H1 (cell line): Measurements from ENCODE around the gene C16orf89. TPM values are rescaled to one million over a fixed set of nuclear protein-coding genes. Genes with fewer than 3 reads are reported as not detected.

Source experiments
- CTCF ChIA-PET: fragments of 300-600 bp; sonication (Branson Sonifier 250); formaldehyde crosslinking; loops from one replicate; lab custom pipeline; 2021; ENCODE audit not compliant: partially characterized antibody; lab: Charles Lee
- POLR2A ChIA-PET: fragments of 300-600 bp; sonication (Branson Sonifier 250); formaldehyde crosslinking; loops from one replicate; lab custom pipeline; 2021; ENCODE audit warnings: inconsistent platforms; ENCODE audit not compliant: partially characterized antibody; lab: Charles Lee
- DNase-seq, 2 experiments: peaks; one replicate each; pipeline versions ENCODE4 v3.0.0 to v3.0.0-alpha.2; 2010 to 2022; ENCODE audit warnings: low spot score in 2 of 2, low read depth in 1 of 2, mixed read lengths in 1 of 2
- FAIRE-seq: peaks from 2 replicates; lab custom pipeline; 2011; peaks lifted over from hg19 to GRCh38; lab: Jason Lieb, UNC
- H2AFZ ChIP-seq: 2 replicates; pipeline ENCODE4 v1.8.1; 2012; ENCODE audit warnings: low read length, inconsistent platforms
- H2AK5ac ChIP-seq: 2 replicates; pipeline ENCODE4 v1.6.1; 2013; ENCODE audit warnings: low read depth, low read length
- H2BK120ac ChIP-seq: replicated peaks from 2 replicates; pipeline ENCODE3; 2013; ENCODE audit warnings: low read depth, low read length, inconsistent platforms
- H2BK12ac ChIP-seq: 2 replicates; pipeline ENCODE4 v1.6.1; 2013; ENCODE audit warnings: low read depth, low read length
- H2BK15ac ChIP-seq: 2 replicates; pipeline ENCODE4 v1.6.1; 2013; ENCODE audit warnings: low read length
- H2BK20ac ChIP-seq: 2 replicates; pipeline ENCODE4 v1.6.1; 2013; ENCODE audit warnings: low read length
- H2BK5ac ChIP-seq: 2 replicates; pipeline ENCODE4 v1.6.1; 2013; ENCODE audit warnings: low read depth, low read length
- H3K14ac ChIP-seq: 2 replicates; pipeline ENCODE4 v1.6.1; 2013; ENCODE audit warnings: inconsistent platforms; ENCODE audit not compliant: insufficient read length
- H3K18ac ChIP-seq: 2 replicates; pipeline ENCODE4 v1.6.1; 2013; ENCODE audit warnings: low read length; ENCODE audit errors: extremely low read depth
- H3K23ac ChIP-seq: 2 replicates; pipeline ENCODE4 v1.6.1; 2013; ENCODE audit warnings: inconsistent platforms; ENCODE audit not compliant: insufficient read length
- H3K23me2 ChIP-seq: 2 replicates; pipeline ENCODE4 v1.6.1; 2013; ENCODE audit warnings: low read depth, low read length
- H3K27ac ChIP-seq: 2 replicates; pipeline ENCODE4 v1.6.1; 2011; ENCODE audit warnings: low read depth, low read length, inconsistent platforms
- H3K27me3 ChIP-seq, 4 experiments: replicated peaks in 1 of 4; 1 replicate in 1 of 4; 2 replicates in 3 of 4; pipeline versions ENCODE4 v1.6.1 to v1.8.1; 2011 to 2013; ENCODE audit warnings: low read length in 3 of 4, mild to moderate bottlenecking in 3 of 4, inconsistent platforms in 2 of 4, mixed read lengths in 2 of 4, moderate library complexity in 1 of 4; ENCODE audit not compliant: control insufficient read depth in 3 of 4, insufficient read depth in 3 of 4; ENCODE audit errors: extremely low read depth in 1 of 4
- H3K36me3 ChIP-seq, 4 experiments: 2 replicates each; pipeline versions ENCODE4 v1.6.1 to v1.8.1; 2011 to 2013; ENCODE audit warnings: mild to moderate bottlenecking in 4 of 4, low read length in 3 of 4, moderate library complexity in 2 of 4, control low read depth in 1 of 4, inconsistent platforms in 1 of 4; ENCODE audit not compliant: insufficient read depth in 4 of 4, control insufficient read depth in 2 of 4
- H3K4ac ChIP-seq: replicated peaks from 2 replicates; pipeline ENCODE3; 2013; ENCODE audit warnings: low read length, low read depth, mixed read lengths, inconsistent platforms; ENCODE audit not compliant: insufficient read length
- H3K4me1 ChIP-seq, 4 experiments: replicated peaks in 1 of 4; 1 replicate in 1 of 4; 2 replicates in 3 of 4; pipeline versions ENCODE4 v1.6.1 to v1.8.1; 2011 to 2013; ENCODE audit warnings: low read length in 3 of 4, inconsistent platforms in 2 of 4, mixed read lengths in 1 of 4; ENCODE audit not compliant: insufficient read depth in 4 of 4, control insufficient read depth in 3 of 4
- H3K4me2 ChIP-seq, 2 experiments: 2 replicates each; pipeline versions ENCODE4 v1.6.1 to v1.8.1; 2011 to 2013; ENCODE audit warnings: low read depth in 2 of 2, low read length in 2 of 2, control low read depth in 1 of 2, inconsistent platforms in 1 of 2, mild to moderate bottlenecking in 1 of 2; ENCODE audit not compliant: insufficient read depth in 1 of 2
- H3K4me3 ChIP-seq, 4 experiments: fragments of 200-600, 300-600 bp in 1 of 4; sonication (generic), shearing (Covaris generic), sonication (Bioruptor Twin) in 1 of 4; 2 replicates each; pipeline versions ENCODE4 v1.5.1 to v1.8.1; 2011 to 2016; ENCODE audit warnings: low read length in 4 of 4, low read depth in 3 of 4, control low read depth in 2 of 4, inconsistent platforms in 2 of 4, mild to moderate bottlenecking in 2 of 4, mixed read lengths in 1 of 4, moderate library complexity in 1 of 4; ENCODE audit not compliant: insufficient read depth in 2 of 4; ENCODE audit errors: extremely low read depth in 1 of 4
- H3K56ac ChIP-seq: replicated peaks from 2 replicates; pipeline ENCODE3; 2013; ENCODE audit warnings: low read depth, mild to moderate bottlenecking, mixed read lengths, low read length, inconsistent platforms; ENCODE audit not compliant: insufficient read length
- H3K79me1 ChIP-seq: 2 replicates; pipeline ENCODE4 v1.6.1; 2013; ENCODE audit warnings: low read depth, low read length, control low read depth
- H3K79me2 ChIP-seq, 2 experiments: 2 replicates each; pipeline versions ENCODE4 v1.6.1 to v1.8.1; 2012 to 2013; ENCODE audit warnings: low read length in 2 of 2, mild to moderate bottlenecking in 2 of 2, inconsistent platforms in 1 of 2; ENCODE audit not compliant: insufficient read depth in 2 of 2, control insufficient read depth in 1 of 2
- H3K9ac ChIP-seq, 4 experiments: replicated peaks in 1 of 4; 1 replicate in 1 of 4; 2 replicates in 3 of 4; pipeline versions ENCODE4 v1.6.1 to v1.8.1; 2011 to 2013; ENCODE audit warnings: low read depth in 3 of 4, low read length in 3 of 4, control low read depth in 2 of 4, mild to moderate bottlenecking in 2 of 4, moderate library complexity in 2 of 4, inconsistent platforms in 1 of 4; ENCODE audit errors: extremely low read depth in 1 of 4
- H3K9me3 ChIP-seq, 2 experiments: 2 replicates each; pipeline versions ENCODE4 v1.6.1 to v1.8.1; 2012 to 2013; ENCODE audit warnings: mild to moderate bottlenecking in 2 of 2, moderate library complexity in 2 of 2, control low read depth in 1 of 2, inconsistent platforms in 1 of 2, low read depth in 1 of 2, low read length in 1 of 2, mixed read lengths in 1 of 2; ENCODE audit not compliant: insufficient read depth in 2 of 2
- H4K20me1 ChIP-seq, 2 experiments: replicated peaks in 1 of 2; 2 replicates each; pipeline versions ENCODE3 to v1.8.1; 2011 to 2013; ENCODE audit warnings: inconsistent platforms in 2 of 2, low read length in 2 of 2, mild to moderate bottlenecking in 1 of 2; ENCODE audit not compliant: insufficient read depth in 2 of 2, control insufficient read depth in 1 of 2
- H4K5ac ChIP-seq: 2 replicates; pipeline ENCODE4 v1.6.1; 2013; ENCODE audit warnings: low read length, low read depth, mixed read lengths, inconsistent platforms; ENCODE audit not compliant: insufficient read length
- H4K8ac ChIP-seq: 2 replicates; pipeline ENCODE4 v1.8.0; 2013; ENCODE audit warnings: mild to moderate bottlenecking, moderate library complexity, low read length, inconsistent platforms; ENCODE audit not compliant: insufficient read depth; ENCODE audit errors: extremely low read depth
- H4K91ac ChIP-seq: replicated peaks from 2 replicates; pipeline ENCODE3; 2013; ENCODE audit warnings: low read length, mixed read lengths, inconsistent platforms; ENCODE audit not compliant: insufficient read length
- CEBPB ChIP-seq: IDR thresholded peaks from 2 replicates; pipeline ENCODE4 v1.6.1; 2012; ENCODE audit warnings: low read depth, low read length
- EGR1 ChIP-seq: IDR thresholded peaks from 2 replicates; pipeline ENCODE4 v1.6.1; 2011; ENCODE audit warnings: low read depth, low read length, borderline replicate concordance
- KDM4A ChIP-seq: IDR thresholded peaks from one replicate; pipeline ENCODE4 v1.7.1; 2012; ENCODE audit warnings: low read depth, mild to moderate bottlenecking, moderate library complexity, low read length, inconsistent platforms; ENCODE audit not compliant: severe bottlenecking
- MAX ChIP-seq: IDR thresholded peaks from 2 replicates; pipeline ENCODE4 v1.6.1; 2012; ENCODE audit warnings: inconsistent platforms
- NRF1 ChIP-seq: IDR thresholded peaks from 2 replicates; pipeline ENCODE4 v1.6.1; 2011; ENCODE audit warnings: mild to moderate bottlenecking, low read depth, low read length, improper control_type of control experiment
- POLR2A ChIP-seq, 2 experiments: IDR thresholded peaks; 1 replicate in 1 of 2; 2 replicates in 1 of 2; pipeline ENCODE4 v1.6.1; 2011; ENCODE audit warnings: low read depth in 2 of 2, low read length in 2 of 2, mild to moderate bottlenecking in 2 of 2; ENCODE audit errors: control extremely low read depth in 1 of 2
- RAD21 ChIP-seq, 2 experiments: IDR thresholded peaks in 1 of 2; conservative IDR thresholded peaks in 1 of 2; 2 replicates each; pipeline ENCODE4 v1.6.1; 2011; ENCODE audit warnings: low read depth in 2 of 2, low read length in 2 of 2, improper control_type of control experiment in 1 of 2, inconsistent platforms in 1 of 2, mild to moderate bottlenecking in 1 of 2, moderate library complexity in 1 of 2
- RNF2 ChIP-seq: fragments of 200-900, 300-1000 bp; sonication (generic); IDR thresholded peaks from 2 replicates; pipeline ENCODE4 v1.7.1; 2016; ENCODE audit warnings: borderline replicate concordance, low read depth, mild to moderate bottlenecking, antibody characterized with exemption, low read length; ENCODE audit not compliant: poor library complexity, severe bottlenecking; ENCODE audit errors: missing control alignments
- SP1 ChIP-seq: IDR thresholded peaks from 2 replicates; pipeline ENCODE4 v1.6.1; 2011; ENCODE audit warnings: low read depth, low read length
- SP4 ChIP-seq: IDR thresholded peaks from 2 replicates; pipeline ENCODE4 v1.6.1; 2012; ENCODE audit warnings: low read length, inconsistent platforms
- WGBS, 2 experiments: shearing (Covaris generic) in 1 of 2; methylation state at CpG; one replicate each; pipeline versions ENCODE4 v1.1.6 to v1.1.7; 2013 to 2015; ENCODE audit warnings: low lambda C conversion rate in 2 of 2, mixed read lengths in 2 of 2, inconsistent platforms in 1 of 2, low coverage in 1 of 2, missing lambda C conversion rate in 1 of 2; ENCODE audit not compliant: insufficient replicate concordance in 2 of 2, insufficient coverage in 1 of 2, insufficient read length in 1 of 2; ENCODE audit errors: extremely low coverage in 1 of 2, missing lambda C conversion rate in 1 of 2; 5-methylcytosine and 5-hydroxymethylcytosine counted together
- polyA plus RNA-seq, 7 experiments: library from polyadenylated mRNA; depleted of rRNA in 3 of 7; stranded (reverse) in 5 of 7; unstranded in 2 of 7; fragments of >200 nt in 5 of 7; fragments of 200-250 nt in 2 of 7; gene quantifications; 1 replicate in 5 of 7; 2 replicates in 1 of 7; 4 replicates in 1 of 7; pipeline versions ENCODE4 v1.2.1 to v1.2.3, GENCODE V29; 2011 to 2013; ENCODE audit warnings: missing spikeins in 2 of 7, mixed read lengths in 2 of 7
- total RNA-seq: library from RNA; stranded (reverse); fragmentation: NEBNext Ultra II Directional; extraction: Animal tissue kit (Norgen Biotek cat#: 25700); gene quantifications from 2 replicates; pipeline ENCODE4 v1.2.1, GENCODE V29; 2021
- TF ChIP-seq, protein P1 (sequence below), 3 experiments: IDR thresholded peaks; 1 replicate in 2 of 3; 2 replicates in 1 of 3; pipeline versions ENCODE4 v1.5.1 to v1.6.1; 2011; ENCODE audit warnings: low read length in 3 of 3, mild to moderate bottlenecking in 3 of 3, inconsistent platforms in 2 of 3, low read depth in 1 of 3, moderate library complexity in 1 of 3; ENCODE audit not compliant: insufficient read depth in 1 of 3; ENCODE audit errors: control extremely low read depth in 1 of 3

C16orf89 gene
- total and polyA plus RNA-seq, 2 of the 8 experiments (the other 6 are each of a cell fraction or from before 2014, with no cell fraction given) = 6.7 to 9.9 TPM

DNA sequence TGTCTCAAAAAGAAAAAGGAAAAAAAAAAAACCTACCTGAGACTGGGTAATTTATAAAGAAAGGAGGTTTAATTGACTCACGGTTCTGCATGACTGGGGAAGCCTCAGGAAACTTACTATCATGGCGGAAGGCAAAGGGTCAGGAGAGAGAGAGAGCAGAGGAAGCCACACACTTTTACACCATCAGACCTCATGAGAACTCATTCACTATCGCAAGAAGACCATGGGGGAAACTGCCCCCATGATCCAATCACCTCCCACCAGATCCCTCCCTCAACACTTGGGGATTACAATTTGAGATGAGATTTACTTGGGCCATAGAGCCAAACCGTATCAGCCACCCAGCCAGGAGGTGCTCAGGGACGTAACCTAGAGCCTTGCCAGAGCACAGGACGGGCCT is 52.9 kb downstream of the C16orf89 start:
- no peak overlapping the region for H3K4me2 ChIP-seq
- H3K9ac ChIP-seq = no peak overlapping the region
- no peak overlapping the region for H2AFZ ChIP-seq
- POLR2A ChIA-PET = interaction anchor here (3.5 kb wide), 1 partner anchor 7 kb away, joined by 15 read pairs; no protein-coding TSS in a partner anchor
- no peak overlapping the region for H3K14ac ChIP-seq
- no peak overlapping the region for H2BK20ac ChIP-seq
- no peak for DNase-seq
- no peak overlapping the region for H4K8ac ChIP-seq
- no peak overlapping the region for H3K4me3 ChIP-seq
- H3K36me3 ChIP-seq = no peaks in the 10 kb centered on the region
- no peak for FAIRE-seq
- peaks cover 0 to 3% (median under 1%) of the 10 kb centered on the region in 4 experiments; a peak in 2 of 7 replicates for H3K4me1 ChIP-seq
- no peak overlapping the region for H4K5ac ChIP-seq
- H4K91ac ChIP-seq = no peak overlapping the region
- H2BK12ac ChIP-seq = no peak overlapping the region
- H2BK5ac ChIP-seq = no peak overlapping the region
- CTCF ChIA-PET = no interaction called here
- no peaks in the 10 kb centered on the region for H3K9me3 ChIP-seq
- no peak overlapping the region for H3K27ac ChIP-seq
- no peak overlapping the region for H3K18ac ChIP-seq
- no peaks in the 10 kb centered on the region for H3K79me2 ChIP-seq
- H3K4ac ChIP-seq = no peak overlapping the region
- no peak overlapping the region for H2BK15ac ChIP-seq
- H4K20me1 ChIP-seq = no peaks in the 10 kb centered on the region
- H3K27me3 ChIP-seq = no peaks in the 10 kb centered on the region
- H3K23ac ChIP-seq = no peak overlapping the region
- no peaks in the 10 kb centered on the region for H3K79me1 ChIP-seq
- no peak overlapping the region for H3K56ac ChIP-seq
- 85% methylated on average over 6 of the region's 6 CpGs; no CpG with 5 or more reads in 1 of the 2 experiments for WGBS, 2 experiments
- H2AK5ac ChIP-seq = no peak overlapping the region
- H2BK120ac ChIP-seq = no peak overlapping the region
- H3K23me2 ChIP-seq = no peaks in the 10 kb centered on the region
- no peak for TF ChIP-seq RAD21 (IDR thresholded peaks at IDR 0.05 in 1 of 2, conservative IDR thresholded peaks at IDR 0.05 in 1 of 2; ENCODE audit: low read depth in 2 of 2, low read length in 2 of 2)
- no peak for TF ChIP-seq KDM4A
- no peak for TF ChIP-seq POLR2A (IDR thresholded peaks at IDR 0.05; ENCODE audit: control extremely low read depth in 1 of 2, low read depth in 2 of 2, low read length in 2 of 2)
- TF ChIP-seq MAX = no peak
- TF ChIP-seq, protein P1, sequence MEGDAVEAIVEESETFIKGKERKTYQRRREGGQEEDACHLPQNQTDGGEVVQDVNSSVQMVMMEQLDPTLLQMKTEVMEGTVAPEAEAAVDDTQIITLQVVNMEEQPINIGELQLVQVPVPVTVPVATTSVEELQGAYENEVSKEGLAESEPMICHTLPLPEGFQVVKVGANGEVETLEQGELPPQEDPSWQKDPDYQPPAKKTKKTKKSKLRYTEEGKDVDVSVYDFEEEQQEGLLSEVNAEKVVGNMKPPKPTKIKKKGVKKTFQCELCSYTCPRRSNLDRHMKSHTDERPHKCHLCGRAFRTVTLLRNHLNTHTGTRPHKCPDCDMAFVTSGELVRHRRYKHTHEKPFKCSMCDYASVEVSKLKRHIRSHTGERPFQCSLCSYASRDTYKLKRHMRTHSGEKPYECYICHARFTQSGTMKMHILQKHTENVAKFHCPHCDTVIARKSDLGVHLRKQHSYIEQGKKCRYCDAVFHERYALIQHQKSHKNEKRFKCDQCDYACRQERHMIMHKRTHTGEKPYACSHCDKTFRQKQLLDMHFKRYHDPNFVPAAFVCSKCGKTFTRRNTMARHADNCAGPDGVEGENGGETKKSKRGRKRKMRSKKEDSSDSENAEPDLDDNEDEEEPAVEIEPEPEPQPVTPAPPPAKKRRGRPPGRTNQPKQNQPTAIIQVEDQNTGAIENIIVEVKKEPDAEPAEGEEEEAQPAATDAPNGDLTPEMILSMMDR (IDR thresholded peaks at IDR 0.05; ENCODE audit: control extremely low read depth in 1 of 3, insufficient read depth in 1 of 3, low read depth in 1 of 3, low read length in 3 of 3) = no peak
- no peak for TF ChIP-seq SP1
- no peak for TF ChIP-seq NRF1
- TF ChIP-seq SP4 = no peak
- TF ChIP-seq CEBPB = no peak
- no peak for TF ChIP-seq RNF2
- TF ChIP-seq EGR1 = no peak
